Prostate gland (tissue), 2 donors: ENCODE results near the gene TLR2.

Experiments
- CTCF ChIP-seq, 4 experiments: fragments of 200-600 bp in 2 of 4; fragments of 450-650 bp in 2 of 4; sonication (generic) in 2 of 4; IDR thresholded peaks; 1 replicate in 3 of 4; 2 replicates in 1 of 4; pipeline ENCODE4 v1.5.1; 2016 to 2019; ENCODE audit warnings: antibody characterized with exemption in 4 of 4, mild to moderate bottlenecking in 2 of 4, moderate library complexity in 2 of 4
- POLR2A ChIP-seq: fragments of 450-650 bp; IDR thresholded peaks from one replicate; pipeline ENCODE4 v1.6.1; 2016; ENCODE audit warnings: antibody characterized with exemption, mild to moderate bottlenecking
- POLR2AphosphoS5 ChIP-seq: sonication (generic); formaldehyde crosslinking; IDR thresholded peaks from one replicate; pipeline ENCODE4 v1.6.1; 2017; ENCODE audit warnings: antibody characterized with exemption

DNA sequence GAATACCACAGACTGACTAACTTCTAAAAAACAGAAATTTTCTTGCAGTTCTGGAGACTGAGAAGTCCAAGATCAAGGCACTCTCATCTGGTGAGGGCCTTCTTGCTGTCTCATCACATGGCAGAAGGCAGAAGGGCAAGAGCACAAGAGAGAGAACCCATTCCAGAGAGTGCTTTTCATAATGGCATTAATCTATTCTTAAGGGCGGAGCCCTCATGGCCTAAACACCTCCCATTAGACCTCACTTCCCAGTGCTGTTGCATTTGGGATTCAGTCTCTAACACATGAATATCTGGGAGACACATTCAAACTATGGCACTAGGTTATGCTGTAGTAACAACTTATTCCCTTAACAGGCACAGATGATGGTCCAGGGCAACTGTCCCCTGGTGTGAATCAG lies 37.1 kb upstream of the TLR2 start:
- TF ChIP-seq POLR2AphosphoS5 (no peak), CTCF (IDR thresholded peaks at IDR 0.05) (no peak), POLR2A (no peak)
